Skeletal muscle tissue (tissue), 4 donors: ENCODE results near the gene DTX1. TPM values are rescaled to one million over a fixed set of nuclear protein-coding genes. Genes with fewer than 3 reads are reported as not detected.

Experiments
- H3K27ac ChIP-seq: one replicate; pipeline ENCODE4 v1.7.0; 2013; ENCODE audit warnings: mild to moderate bottlenecking, low read depth, low read length, inconsistent platforms
- H3K27me3 ChIP-seq, 3 donors: one replicate each; pipeline ENCODE4 v1.7.0; 2013; ENCODE audit warnings: low read length in 3 of 3; ENCODE audit not compliant: control insufficient read depth in 3 of 3, insufficient read depth in 3 of 3
- H3K36me3 ChIP-seq, 3 donors: one replicate each; pipeline ENCODE4 v1.7.0; 2013; ENCODE audit warnings: low read length in 3 of 3; ENCODE audit not compliant: control insufficient read depth in 3 of 3, insufficient read depth in 3 of 3
- H3K4me1 ChIP-seq, 3 donors: one replicate each; pipeline ENCODE4 v1.7.0; 2013; ENCODE audit warnings: low read length in 3 of 3, mild to moderate bottlenecking in 3 of 3; ENCODE audit not compliant: control insufficient read depth in 3 of 3, insufficient read depth in 3 of 3
- H3K4me3 ChIP-seq, 3 donors: one replicate each; pipeline ENCODE4 v1.7.0; 2013; ENCODE audit warnings: low read length in 3 of 3
- H3K9ac ChIP-seq, 3 donors: one replicate each; pipeline ENCODE4 v1.7.0; 2013; ENCODE audit warnings: low read length in 3 of 3, mild to moderate bottlenecking in 3 of 3, moderate library complexity in 2 of 3, low read depth in 1 of 3
- H3K9me3 ChIP-seq, 3 donors: one replicate each; pipeline ENCODE4 v1.7.0; 2013; ENCODE audit warnings: low read length in 3 of 3; ENCODE audit not compliant: control insufficient read depth in 3 of 3
- total RNA-seq: library from RNA; depleted of rRNA; stranded (reverse); fragments of >200 nt; gene quantifications from one replicate; pipeline ENCODE4 v1.2.3, GENCODE V29; 2014
- donor health status: Osteomylitis.

Gene DTX1
- total RNA-seq, 1 donor from 2014 or later: 3.1 TPM

DNA sequence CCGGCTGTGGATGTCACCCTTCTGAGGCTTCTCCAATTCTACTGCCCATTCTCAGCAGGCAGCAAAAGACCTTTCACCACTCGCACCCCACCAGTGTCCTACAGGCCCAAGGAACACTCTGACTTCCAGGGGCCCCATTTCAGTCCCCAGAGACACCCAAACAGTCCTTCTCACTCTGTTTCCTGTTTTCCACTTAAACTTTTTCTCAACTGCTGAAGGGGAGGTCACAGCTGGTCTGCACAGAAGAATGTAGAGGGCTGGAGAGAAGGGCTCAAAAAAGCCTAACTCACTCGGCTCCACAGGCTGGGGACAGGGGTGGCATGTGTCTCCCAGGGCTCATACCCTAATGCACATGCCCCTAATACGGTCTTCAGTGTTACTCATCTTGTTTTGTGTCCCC is 4.2 kb upstream of the DTX1 start:
- no peaks in the 10 kb centered on the region for H3K36me3 ChIP-seq
- H3K27me3 ChIP-seq: peaks cover 17 to 28% (median 28%) of the 10 kb centered on the region in 3 donors
- no peaks in the 10 kb centered on the region for H3K9me3 ChIP-seq
- no peak overlapping the region for H3K27ac ChIP-seq
- H3K9ac ChIP-seq: no peak overlapping the region
- peaks cover 0 to 2% (median 0%) of the 10 kb centered on the region in 3 donors for H3K4me1 ChIP-seq
- H3K4me3 ChIP-seq: no peak overlapping the region

DNA sequence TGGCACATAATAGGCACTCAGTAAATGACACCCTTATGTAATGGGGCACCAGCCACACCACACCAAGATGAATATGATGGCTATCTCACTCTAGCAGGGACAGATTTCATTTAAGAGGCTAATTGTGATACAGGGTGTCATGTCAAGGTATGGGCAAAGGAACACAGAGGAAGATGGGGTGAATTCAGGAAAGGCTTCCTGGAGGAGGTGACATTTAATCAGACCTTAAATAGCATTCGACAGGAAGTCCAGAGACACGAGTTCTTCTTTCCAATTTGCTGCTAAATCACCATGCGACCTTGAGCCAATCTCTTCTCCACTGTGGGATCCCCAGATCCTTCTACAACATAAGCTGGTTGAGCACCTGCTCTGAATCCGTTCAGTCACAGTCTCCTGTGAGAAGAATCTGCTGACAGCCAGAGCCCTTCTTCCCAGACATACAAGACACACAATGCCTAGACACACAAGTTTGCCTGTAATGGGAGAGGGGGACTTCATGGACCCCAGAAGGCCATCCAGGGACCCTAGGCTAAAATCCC is 1.5 kb upstream of the DTX1 start:
- Histone ChIP-seq H3K4me1 (peaks cover 0 to 2% (median 0%) of the 10 kb centered on the region in 3 donors), H3K4me3 (no peak overlapping the region), H3K27ac (no peak overlapping the region), H3K9me3 (no peaks in the 10 kb centered on the region), H3K9ac (no peak overlapping the region), H3K36me3 (no peaks in the 10 kb centered on the region), H3K27me3 (peaks cover 38 to 50% (median 48%) of the 10 kb centered on the region in 3 donors)

DNA sequence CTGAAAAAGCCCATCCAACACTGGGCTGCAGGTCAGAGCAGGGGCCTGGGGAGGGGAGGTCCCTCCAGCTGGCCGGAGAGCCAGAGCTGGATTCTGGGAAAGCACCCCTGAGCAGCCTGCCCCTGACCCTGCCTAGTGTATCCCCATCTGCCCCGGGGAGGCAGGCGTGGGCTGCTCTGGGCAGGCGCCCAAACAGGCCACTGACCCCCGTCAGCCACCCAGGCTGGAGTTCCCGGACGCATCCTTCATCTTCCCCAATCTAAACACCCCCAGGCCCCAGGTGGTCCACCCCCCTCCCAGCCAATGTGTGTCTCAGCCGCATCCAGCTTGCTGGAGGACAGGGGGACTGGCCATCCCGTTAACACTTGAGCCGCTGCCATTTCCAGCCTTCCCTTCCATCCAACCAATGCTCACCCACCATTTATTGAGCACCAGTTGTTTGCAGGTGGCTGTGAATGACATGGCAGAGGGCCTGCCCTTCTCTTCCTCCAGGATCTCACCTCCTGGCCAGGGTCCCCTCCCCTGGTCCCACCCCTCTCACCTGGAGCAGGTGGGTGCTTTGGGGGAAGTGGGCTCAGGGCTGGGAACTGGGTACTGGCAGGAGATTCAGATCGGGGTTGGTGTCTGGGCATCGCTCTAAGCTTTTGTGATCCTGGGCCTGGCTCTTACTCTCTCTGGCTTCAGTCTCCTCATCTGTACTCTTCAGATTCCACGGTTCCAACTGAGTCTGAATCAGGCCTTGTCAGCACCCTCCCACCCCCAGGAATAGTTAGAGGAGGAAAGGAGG is 743 bp upstream of the DTX1 start:
- peak overlapping the region in 1 of 3 donors; percentile 43 for H3K4me3 ChIP-seq
- no peaks in the 10 kb centered on the region for H3K9me3 ChIP-seq
- peaks cover 40 to 56% (median 49%) of the 10 kb centered on the region in 3 donors for H3K27me3 ChIP-seq
- H3K4me1 ChIP-seq: peaks cover 0 to 2% (median 0%) of the 10 kb centered on the region in 3 donors
- H3K27ac ChIP-seq: no peak overlapping the region
- no peaks in the 10 kb centered on the region for H3K36me3 ChIP-seq
- H3K9ac ChIP-seq: no peak overlapping the region

DNA sequence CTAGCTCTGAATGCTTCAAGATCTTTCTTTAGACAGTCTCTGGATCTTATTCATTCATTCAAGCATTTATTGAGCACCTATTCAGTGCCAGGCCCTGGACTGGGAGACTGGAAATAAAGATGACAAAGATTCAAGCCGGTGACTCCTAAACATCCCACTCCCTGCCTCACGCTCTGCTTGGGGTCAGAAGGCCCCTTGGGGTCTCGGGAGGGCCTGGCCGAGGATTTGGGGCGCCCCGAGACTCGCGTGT is 224 bp upstream of the DTX1 start:
- no peaks in the 10 kb centered on the region for H3K36me3 ChIP-seq
- H3K4me1 ChIP-seq: peaks cover 0 to 2% (median 0%) of the 10 kb centered on the region in 3 donors
- no peak overlapping the region for H3K27ac ChIP-seq
- no peaks in the 10 kb centered on the region for H3K9me3 ChIP-seq
- H3K9ac ChIP-seq: no peak overlapping the region
- H3K4me3 ChIP-seq: peak overlapping the region in 2 of 3 donors; percentile 32 to 43
- peaks cover 40 to 58% (median 50%) of the 10 kb centered on the region in 3 donors for H3K27me3 ChIP-seq

DNA sequence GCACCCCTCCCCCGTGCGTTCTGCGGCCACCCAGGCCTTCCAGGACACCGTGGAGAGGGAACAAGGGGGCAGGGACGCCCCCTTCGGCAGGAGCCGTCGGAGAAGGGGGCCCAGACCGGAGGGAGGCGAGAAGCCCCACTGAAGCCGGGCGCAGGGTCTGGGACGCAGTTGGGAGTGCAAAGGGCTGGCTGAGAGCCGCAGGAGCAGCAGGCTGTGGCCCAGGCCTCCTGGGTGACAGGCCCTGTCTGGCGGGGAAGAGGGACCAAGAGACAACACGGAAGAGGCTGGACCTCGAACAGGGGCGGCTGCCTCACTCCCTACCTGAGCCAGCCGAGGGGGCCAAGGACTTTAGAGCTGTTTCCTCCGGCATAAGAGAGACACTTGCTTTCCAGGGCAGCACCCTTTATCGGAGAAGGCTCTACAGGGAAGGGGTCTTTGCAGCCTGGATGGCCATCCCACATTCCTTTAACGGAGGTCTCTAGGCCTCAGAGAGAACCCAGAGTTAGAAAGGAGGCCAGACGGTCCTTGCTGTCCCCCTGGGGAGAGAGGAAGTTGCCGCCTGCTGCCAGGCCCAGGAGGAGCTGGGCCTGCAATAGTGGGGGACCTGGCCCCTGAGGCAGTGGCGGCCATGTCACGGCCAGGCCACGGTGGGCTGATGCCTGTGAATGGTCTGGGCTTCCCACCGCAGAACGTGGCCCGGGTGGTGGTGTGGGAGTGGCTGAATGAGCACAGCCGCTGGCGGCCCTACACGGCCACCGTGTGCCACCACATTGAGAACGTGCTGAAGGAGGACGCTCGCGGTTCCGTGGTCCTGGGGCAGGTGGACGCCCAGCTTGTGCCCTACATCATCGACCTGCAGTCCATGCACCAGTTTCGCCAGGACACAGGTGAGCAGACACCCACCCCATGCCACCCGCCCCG is 1.3 kb downstream of the DTX1 start:
- Histone ChIP-seq H3K27ac (no peak overlapping the region), H3K36me3 (no peaks in the 10 kb centered on the region), H3K4me1 (peaks cover 0 to 2% (median 0%) of the 10 kb centered on the region in 3 donors), H3K9me3 (no peaks in the 10 kb centered on the region), H3K4me3 (no peak overlapping the region), H3K27me3 (peaks cover 40 to 60% (median 57%) of the 10 kb centered on the region in 3 donors), H3K9ac (peak overlapping the region in 1 of 3 donors; percentile 16)

DNA sequence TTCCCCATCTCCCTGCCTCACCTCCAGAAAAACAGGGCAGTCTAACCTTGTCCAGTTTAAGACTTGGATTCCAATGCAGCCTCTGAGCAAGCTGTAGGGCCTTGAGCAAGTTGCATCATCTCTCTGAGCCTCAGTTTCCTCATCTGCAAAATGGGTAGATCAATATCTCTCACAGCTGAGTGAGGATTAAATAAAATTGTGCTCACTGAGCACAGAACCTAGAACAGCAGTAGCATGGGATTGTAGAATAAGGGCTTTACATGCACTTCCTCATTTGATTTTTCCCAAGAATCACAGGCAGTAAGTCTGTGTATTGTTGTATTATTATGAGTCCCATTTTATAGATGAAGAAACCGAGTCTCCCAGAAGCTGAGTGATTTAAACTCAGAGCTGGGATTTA is 2.0 kb downstream of the DTX1 start:
- Histone ChIP-seq H3K27ac (no peak overlapping the region), H3K9ac (no peak overlapping the region), H3K9me3 (no peaks in the 10 kb centered on the region), H3K27me3 (peaks cover 43 to 65% (median 64%) of the 10 kb centered on the region in 3 donors), H3K4me1 (peaks cover 0 to 2% (median 0%) of the 10 kb centered on the region in 3 donors), H3K36me3 (no peaks in the 10 kb centered on the region), H3K4me3 (no peak overlapping the region)

DNA sequence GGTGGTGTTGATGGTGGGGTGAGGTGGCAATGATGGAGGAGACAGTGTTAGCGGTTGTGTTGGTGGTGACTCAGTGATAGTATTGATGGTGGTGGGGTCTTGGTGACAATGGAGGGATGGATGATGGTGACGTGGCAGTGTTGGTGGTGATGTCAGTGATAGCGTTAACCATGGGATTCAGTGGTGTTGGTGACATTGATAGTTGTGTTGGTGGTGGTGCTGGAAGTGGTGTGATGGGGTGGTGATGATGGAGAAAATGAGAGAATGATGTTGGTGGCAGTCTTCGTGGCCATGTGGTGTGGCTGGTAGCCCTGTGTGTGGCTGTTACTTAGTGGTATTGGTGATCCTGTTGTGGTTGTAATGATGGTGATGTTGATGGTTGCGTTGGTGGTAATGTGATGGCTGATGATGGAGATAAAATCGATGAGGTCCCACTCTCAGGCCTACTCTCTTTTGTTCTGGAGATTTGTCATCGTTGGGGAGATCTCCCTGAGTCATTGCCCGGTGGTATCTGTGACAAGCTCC is 2.6 kb downstream of the DTX1 start:
- Histone ChIP-seq H3K9ac (no peak overlapping the region), H3K27me3 (peaks cover 49 to 70% (median 67%) of the 10 kb centered on the region in 3 donors), H3K36me3 (no peaks in the 10 kb centered on the region), H3K27ac (no peak overlapping the region), H3K9me3 (no peaks in the 10 kb centered on the region), H3K4me3 (no peak overlapping the region), H3K4me1 (peaks cover 0 to 2% (median 0%) of the 10 kb centered on the region in 3 donors)

DNA sequence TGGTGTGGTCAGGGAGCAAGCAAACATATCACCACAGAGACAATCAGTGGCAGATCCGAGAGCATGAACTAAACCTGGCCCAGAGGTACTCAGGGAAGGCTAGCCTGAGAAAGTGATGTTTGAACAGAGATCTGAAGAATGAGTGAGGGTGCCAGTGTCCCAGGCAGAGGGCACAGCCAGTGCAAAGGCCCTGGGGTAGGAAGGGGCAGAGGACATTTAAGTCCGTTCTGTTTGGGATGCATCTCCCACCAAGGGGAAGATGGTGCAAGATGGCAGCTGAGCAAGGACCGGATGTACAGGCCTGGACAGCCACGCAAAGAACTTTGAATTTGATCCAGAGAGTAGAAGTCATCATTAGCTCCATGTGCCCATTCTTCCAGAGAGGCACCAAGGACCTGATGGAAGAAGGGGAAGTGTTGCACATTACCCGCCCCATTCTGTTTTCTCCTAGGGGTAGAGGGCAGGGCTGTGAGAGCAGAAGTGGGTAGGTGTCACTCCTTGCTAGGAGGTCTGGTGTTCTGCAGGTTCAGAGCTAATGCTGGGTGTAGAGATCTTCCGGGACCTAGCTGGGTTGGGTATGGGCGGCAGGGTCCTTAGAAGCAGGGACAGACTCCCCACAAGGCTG is 3.9 kb downstream of the DTX1 start:
- Histone ChIP-seq H3K9me3 (no peaks in the 10 kb centered on the region), H3K9ac (no peak overlapping the region), H3K36me3 (no peaks in the 10 kb centered on the region), H3K4me3 (no peak overlapping the region), H3K4me1 (peaks cover 0 to 2% (median 0%) of the 10 kb centered on the region in 3 donors), H3K27ac (no peak overlapping the region), H3K27me3 (peaks cover 43 to 73% (median 73%) of the 10 kb centered on the region in 3 donors)

DNA sequence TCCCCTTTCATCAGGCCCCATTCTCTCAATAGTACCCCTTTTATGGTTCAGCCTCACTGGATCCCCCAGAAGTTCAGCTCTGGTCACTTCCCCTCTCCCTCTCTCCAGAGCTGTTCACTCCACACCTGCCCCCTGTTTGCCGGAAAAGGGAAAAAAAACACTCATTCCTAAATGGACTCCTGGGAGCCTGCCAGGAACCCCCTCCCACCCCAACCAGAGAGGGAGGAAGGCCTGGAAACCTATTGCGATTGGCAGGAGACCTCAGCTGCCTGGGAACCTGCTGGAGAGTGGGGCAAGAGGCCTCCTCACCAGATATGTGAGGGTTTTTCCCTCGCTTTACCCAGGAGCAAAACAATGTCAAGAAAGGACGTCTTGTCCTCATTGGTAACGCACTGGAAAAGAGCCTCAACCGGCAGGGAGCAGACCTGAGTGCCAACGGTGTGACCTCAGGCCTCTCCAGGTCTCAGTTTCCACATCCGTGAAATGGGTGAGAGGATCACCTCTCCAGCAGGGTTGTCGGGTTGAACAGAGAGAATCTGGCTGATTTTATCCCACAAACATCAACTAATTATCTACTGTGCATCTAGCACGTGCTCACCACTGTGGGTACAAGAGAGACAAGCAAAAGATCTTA is 4.6 kb downstream of the DTX1 start:
- Histone ChIP-seq H3K36me3 (no peaks in the 10 kb centered on the region), H3K9me3 (no peaks in the 10 kb centered on the region), H3K4me3 (no peak overlapping the region), H3K4me1 (peaks cover 0 to 2% (median 0%) of the 10 kb centered on the region in 3 donors), H3K27ac (no peak overlapping the region), H3K27me3 (peaks cover 39 to 67% (median 67%) of the 10 kb centered on the region in 3 donors), H3K9ac (no peak overlapping the region)
